A549 (cell line): ENCODE results near the gene ARHGAP26. TPM values are rescaled to one million over a fixed set of nuclear protein-coding genes. Genes with fewer than 3 reads are reported as not detected.

Experiments
- ATAC-seq, 2 experiments: fragments of 200-7000 bp in 1 of 2; fragments of >200 bp in 1 of 2; cut with Nextera tagmentation in 1 of 2; cut with Tn5 transposase in 1 of 2; 3 replicates each; pipeline versions ENCODE4 v1.8.0 to v1.9.1; 2018 to 2020; ENCODE audit warnings: mild to moderate bottlenecking in 1 of 2, moderate library complexity in 1 of 2
- CTCF ChIA-PET: fragments of 300-600 bp; sonication (Branson Sonifier 250); formaldehyde crosslinking; extraction: SDS; loops from one replicate; lab custom pipeline; 2021; ENCODE audit warnings: antibody characterized with exemption, inconsistent platforms; lab: Yijun Ruan, JAX
- POLR2A ChIA-PET: fragments of 350-600 bp; formaldehyde crosslinking; extraction: SDS; loops from one replicate; lab custom pipeline; 2021; ENCODE audit warnings: antibody characterized with exemption, inconsistent platforms; lab: Yijun Ruan, JAX
- DNase-seq, 2 experiments: peaks; one replicate each; pipeline versions ENCODE4 v3.0.0 to v3.0.0-alpha.2; 2011 to 2016; ENCODE audit warnings: low read depth in 1 of 2, low spot score in 1 of 2
- FAIRE-seq: peaks from 2 replicates; lab custom pipeline; 2011; peaks lifted over from hg19 to GRCh38; lab: Jason Lieb, UNC
- H3K27ac ChIP-seq, 2 experiments: fragments of >200 bp; sonication (Bioruptor Twin); formaldehyde crosslinking; 3 replicates each; pipeline ENCODE4 v1.5.1; 2016 to 2017
- H3K4me1 ChIP-seq: fragments of >200 bp; sonication (Bioruptor Twin); formaldehyde crosslinking; 3 replicates; pipeline ENCODE4 v1.6.1; 2016
- H3K4me2 ChIP-seq: fragments of >200 bp; sonication (Bioruptor Twin); formaldehyde crosslinking; 3 replicates; pipeline ENCODE4 v1.6.1; 2016
- H3K4me3 ChIP-seq: fragments of >200 bp; sonication (Bioruptor Twin); formaldehyde crosslinking; 3 replicates; pipeline ENCODE4 v1.5.1; 2016
- H3K9me3 ChIP-seq: fragments of >200 bp; sonication (Bioruptor Twin); formaldehyde crosslinking; 3 replicates; pipeline ENCODE4 v1.6.1; 2016
- BCL3 ChIP-seq: fragments of >200 bp; sonication (Bioruptor Twin); formaldehyde crosslinking; IDR thresholded peaks from 3 replicates; pipeline ENCODE4 v1.6.1; 2016
- CBX2 ChIP-seq: fragments of 200-600 bp; sonication (generic); IDR thresholded peaks from 2 replicates; pipeline ENCODE4 v1.6.1; 2016; ENCODE audit warnings: low read depth, mild to moderate bottlenecking, borderline replicate concordance
- CBX8 ChIP-seq: fragments of 200-600 bp; sonication (generic); IDR thresholded peaks from 2 replicates; pipeline ENCODE4 v1.6.1; 2016
- EHF ChIP-seq: fragments of 250-450 bp; sonication (Bioruptor Pico); IDR thresholded peaks from 2 replicates; pipeline ENCODE4 v1.5.0; 2020; ENCODE audit warnings: mild to moderate bottlenecking
- ELK1 ChIP-seq: fragments of 150-350 bp; IDR thresholded peaks from 2 replicates; pipeline ENCODE4 v1.6.1; 2014; ENCODE audit warnings: low read depth, mild to moderate bottlenecking, low read length
- EP300 ChIP-seq, 2 experiments: fragments of >200 bp; sonication (Bioruptor Twin); formaldehyde crosslinking; IDR thresholded peaks; 2 replicates in 1 of 2; 3 replicates in 1 of 2; pipeline ENCODE4 v1.6.1; 2016 to 2017
- ESRRA ChIP-seq: fragments of 150-350 bp; IDR thresholded peaks from 2 replicates; pipeline ENCODE4 v1.6.1; 2014; ENCODE audit warnings: mild to moderate bottlenecking, low read length, borderline replicate concordance
- GATA3 ChIP-seq: IDR thresholded peaks from 2 replicates; pipeline ENCODE4 v1.6.1; 2012; ENCODE audit warnings: borderline replicate concordance
- HMGXB4 ChIP-seq: fragments of 250-450 bp; sonication (Bioruptor Pico); IDR thresholded peaks from 2 replicates; pipeline ENCODE4 v1.5.0; 2021; ENCODE audit warnings: mild to moderate bottlenecking, moderate library complexity, borderline replicate concordance
- HOXB13 ChIP-seq: fragments of 250-450 bp; sonication (Bioruptor Pico); IDR thresholded peaks from 2 replicates; pipeline ENCODE4 v1.5.0; 2020; ENCODE audit warnings: low read depth, mild to moderate bottlenecking, moderate library complexity
- JUN ChIP-seq, 2 experiments: fragments of >200 bp; sonication (Bioruptor Twin); formaldehyde crosslinking; IDR thresholded peaks; 2 replicates in 1 of 2; 3 replicates in 1 of 2; pipeline ENCODE4 v1.6.1; 2016 to 2017
- JUNB ChIP-seq: fragments of >200 bp; sonication (Bioruptor Twin); formaldehyde crosslinking; IDR thresholded peaks from 2 replicates; pipeline ENCODE4 v1.6.1; 2016
- KDM1A ChIP-seq: fragments of 200-600 bp; sonication (generic); IDR thresholded peaks from 2 replicates; pipeline ENCODE4 v1.6.1; 2016; ENCODE audit warnings: low read depth, mild to moderate bottlenecking
- MAFK ChIP-seq: fragments of 450-650 bp; IDR thresholded peaks from 2 replicates; pipeline ENCODE4 v1.6.1; 2014; ENCODE audit not compliant: partially characterized antibody
- MYC ChIP-seq: IDR thresholded peaks from 2 replicates; pipeline ENCODE4 v1.6.1; 2012; ENCODE audit warnings: mild to moderate bottlenecking, inconsistent platforms, low read length, improper control_type of control experiment, borderline replicate concordance
- NFE2L2 ChIP-seq: fragments of 150-350 bp; conservative IDR thresholded peaks from 2 replicates; pipeline ENCODE4 v1.6.1; 2014; ENCODE audit warnings: low read length
- NR3C1 ChIP-seq: fragments of >200 bp; sonication (Bioruptor Twin); formaldehyde crosslinking; IDR thresholded peaks from 3 replicates; pipeline ENCODE4 v1.6.1; 2017
- PBX3 ChIP-seq: IDR thresholded peaks from 2 replicates; pipeline ENCODE4 v1.6.1; 2012
- RARB ChIP-seq: fragments of 250-450 bp; sonication (Bioruptor Pico); IDR thresholded peaks from 2 replicates; pipeline ENCODE4 v1.8.0; 2021; ENCODE audit warnings: mild to moderate bottlenecking, moderate library complexity
- RCOR1 ChIP-seq: fragments of 150-350 bp; IDR thresholded peaks from 2 replicates; pipeline ENCODE4 v1.6.1; 2014; ENCODE audit warnings: antibody characterized with exemption, low read length, low read depth
- RNF2 ChIP-seq: fragments of 200-600 bp; sonication (generic); IDR thresholded peaks from 2 replicates; pipeline ENCODE4 v1.6.1; 2016; ENCODE audit warnings: low read depth, mild to moderate bottlenecking, antibody characterized with exemption, moderate library complexity, borderline replicate concordance
- SMC3 ChIP-seq: fragments of >200 bp; sonication (Bioruptor Twin); formaldehyde crosslinking; IDR thresholded peaks from 3 replicates; pipeline ENCODE4 v1.6.1; 2018; ENCODE audit warnings: inconsistent platforms
- USF2 ChIP-seq: fragments of 450-650 bp; IDR thresholded peaks from 2 replicates; pipeline ENCODE4 v1.6.1; 2014; ENCODE audit warnings: antibody characterized with exemption
- ZC3H11A ChIP-seq: fragments of 450-650 bp; IDR thresholded peaks from 2 replicates; pipeline ENCODE4 v1.6.1; 2014; ENCODE audit warnings: antibody characterized with exemption, mild to moderate bottlenecking
- ZNF302 ChIP-seq: fragments of 250-450 bp; sonication (Bioruptor Pico); IDR thresholded peaks from 2 replicates; pipeline ENCODE4 v1.9.0; 2021; ENCODE audit warnings: inconsistent platforms, mild to moderate bottlenecking, moderate library complexity
- WGBS: methylation state at CpG from one replicate; pipeline ENCODE4 v1.1.6; 2017; ENCODE audit errors: missing lambda C conversion rate; 5-methylcytosine and 5-hydroxymethylcytosine counted together
- polyA plus RNA-seq, 4 experiments: library from polyadenylated mRNA; depleted of rRNA in 3 of 4; stranded (reverse); fragments of >200 nt; fragmentation: RNase III in 1 of 4; extraction: RNeasy Plus Mini Kit Qiagen cat#74134 plus additional on column Dnase treatment in 1 of 4; gene quantifications; 2 replicates in 3 of 4; 3 replicates in 1 of 4; pipeline ENCODE4 v1.2.3, GENCODE V29; 2011 to 2017

ARHGAP26 gene
- polyA plus RNA-seq, 2 of the 4 experiments (the other 2 are of a cell fraction): 6.6 to 19.1 TPM

- TF ChIP-seq HMGXB4 (CRISPR knock-in tag) (no peak), RNF2 (no peak), JUN (IDR thresholded peaks at IDR 0.05) (no peak), ZC3H11A (no peak), USF2 (no peak), CBX8 (no peak), BCL3 (no peak)
These were observed 26.4 kb downstream of the ARHGAP26 start (continued) for GRCh38 chr5:142796492-142797109.

- WGBS: 68% methylated on average over 3 of the region's 3 CpGs
- H3K4me2 ChIP-seq: no peak overlapping the region
- ATAC-seq (no peak), FAIRE-seq (no peak), DNase-seq (no peak)
- CTCF ChIA-PET: interaction anchor here (0.8 to 2.7 kb wide), 6 partner anchors 10 to 26 kb away, joined by 3 to 10 read pairs (median 4); partner anchors contain the start of gene ARHGAP26
- TF ChIP-seq EHF (CRISPR knock-in tag) (no peak), NFE2L2 (no peak), CBX2 (no peak), GATA3 (no peak), EP300 (IDR thresholded peaks at IDR 0.05) (no peak), KDM1A (no peak), RARB (CRISPR knock-in tag) (no peak), NR3C1 (no peak), ZNF302 (no peak), HOXB13 (no peak), JUNB (no peak), MAFK (no peak), MYC (no peak), ELK1 (no peak), PBX3 (no peak), ESRRA (no peak), CBX8 (no peak), RCOR1 (no peak), SMC3 (no peak)
- no peaks in the 10 kb centered on the region for H3K9me3 ChIP-seq
- POLR2A ChIA-PET: interaction anchor here (1.0 kb wide), 1 partner anchor 26 kb away, joined by 3 read pairs; no protein-coding TSS in a partner anchor
- H3K4me3 ChIP-seq: no peak overlapping the region
- H3K4me1 ChIP-seq: peaks cover 45% of the 10 kb centered on the region
- no peak overlapping the region for H3K27ac ChIP-seq
These were observed 27.2 kb downstream of the ARHGAP26 start for GRCh38 chr5:142797420-142797819.
